Fibroblast of gingiva (primary cell): ENCODE results near the gene OSBPL1A.
A peak's percentile ranks its signal among the peaks of the same experiment; 100 is the strongest.

ENCODE experiments used
- DNase-seq: peaks from one replicate; pipeline ENCODE4 v3.0.0-alpha.2; 2011; ENCODE audit warnings: low read depth

OSBPL1A gene

DNA sequence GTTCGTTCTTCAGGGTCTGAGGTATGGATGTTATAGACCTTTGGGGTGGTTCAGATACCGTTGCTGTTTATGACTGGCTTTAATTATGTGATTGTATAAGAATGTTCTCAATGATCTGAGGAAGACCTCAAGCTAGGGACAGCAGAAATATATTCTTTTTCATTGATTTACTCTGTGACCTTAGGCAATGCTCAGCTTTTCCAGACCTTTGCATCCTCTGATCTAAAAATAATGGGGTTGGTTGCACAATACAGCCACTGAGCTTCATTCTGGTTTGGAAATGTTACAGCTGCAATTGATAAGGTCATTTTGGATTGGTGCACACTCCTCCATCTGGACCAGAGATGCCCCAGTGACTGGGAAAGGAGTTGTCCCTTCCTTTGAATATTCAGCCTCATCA, 276.0 kb downstream of the OSBPL1A start:
- DNase-seq, result peak; percentile 53

DNA sequence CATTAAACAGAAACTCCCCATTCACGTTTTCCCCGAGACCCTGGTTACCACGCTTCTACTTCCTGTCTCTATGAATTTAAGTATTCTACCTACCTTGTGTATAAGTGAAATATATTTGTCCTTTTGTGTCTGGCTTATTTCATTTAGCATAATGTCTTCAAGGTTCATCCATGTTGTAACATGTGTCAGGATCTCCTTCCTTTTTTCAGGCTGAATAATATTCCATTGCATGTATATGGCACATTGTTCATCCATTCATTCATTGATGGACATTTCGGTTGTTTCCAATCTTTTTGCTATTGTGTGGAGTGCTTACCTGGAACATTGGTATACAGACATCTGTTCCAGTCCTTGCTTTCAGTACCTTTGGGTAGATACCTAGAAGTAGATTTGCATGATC, 276.9 kb downstream of the OSBPL1A start:
- DNase-seq, result no peak

DNA sequence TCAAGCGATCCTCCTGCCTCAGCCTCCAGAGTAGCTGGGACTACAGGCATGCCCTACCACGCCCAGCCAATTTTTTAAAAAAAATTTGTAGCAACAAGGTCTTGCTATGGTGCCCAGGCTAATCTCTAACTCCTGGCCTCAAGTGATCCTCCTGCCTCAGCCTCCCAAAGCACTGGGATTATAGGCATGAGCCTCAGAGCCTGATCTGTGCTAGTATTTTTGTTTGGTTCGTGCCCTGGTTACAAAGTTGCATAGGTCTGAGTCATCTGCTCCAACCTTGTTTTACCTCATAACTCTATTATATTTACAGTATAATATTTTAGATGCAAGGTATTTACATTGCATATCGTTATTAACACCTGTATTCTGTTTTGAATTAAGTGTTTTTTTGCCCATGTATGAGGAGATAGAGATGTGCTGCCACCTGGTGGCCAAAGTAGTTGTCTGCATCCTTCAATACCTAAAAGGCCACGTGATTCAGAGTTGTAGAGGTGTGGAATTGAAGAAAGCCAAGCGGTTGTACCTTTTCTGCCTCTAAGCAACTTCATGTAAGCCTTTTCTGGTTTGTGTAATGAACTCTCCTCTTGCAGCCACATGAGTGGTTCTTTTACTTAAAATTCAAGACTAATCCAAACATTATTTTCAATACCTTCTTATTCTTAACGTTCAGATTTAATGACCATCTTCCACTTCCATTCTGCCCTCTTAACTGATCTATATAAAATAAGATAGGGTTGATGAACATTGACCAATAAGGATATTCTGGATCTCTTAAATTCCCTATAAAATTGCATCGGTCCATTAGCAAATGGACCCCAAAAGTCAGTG, 278.7 kb downstream of the OSBPL1A start:
- peak; percentile 53 for DNase-seq

DNA sequence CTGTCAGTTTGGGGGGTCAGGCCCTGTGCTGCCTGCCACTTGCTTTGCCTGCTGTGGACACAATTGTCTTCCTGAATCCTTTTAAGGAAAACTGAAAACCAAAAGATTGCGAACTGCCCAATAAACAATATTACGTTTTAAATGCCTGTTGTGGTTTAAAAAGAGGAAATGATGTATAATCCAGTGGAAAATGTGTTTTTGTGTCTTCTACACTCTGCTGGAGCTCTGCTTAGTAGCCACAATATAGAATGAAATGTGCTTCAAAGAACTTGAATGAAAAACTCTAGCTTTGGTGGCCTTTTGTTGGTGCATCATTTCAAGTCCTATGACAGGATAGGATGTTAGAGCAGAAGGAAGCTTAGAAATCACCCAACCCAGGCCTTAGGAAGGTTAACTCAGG, 282.0 kb downstream of the OSBPL1A start:
- no peak for DNase-seq

DNA sequence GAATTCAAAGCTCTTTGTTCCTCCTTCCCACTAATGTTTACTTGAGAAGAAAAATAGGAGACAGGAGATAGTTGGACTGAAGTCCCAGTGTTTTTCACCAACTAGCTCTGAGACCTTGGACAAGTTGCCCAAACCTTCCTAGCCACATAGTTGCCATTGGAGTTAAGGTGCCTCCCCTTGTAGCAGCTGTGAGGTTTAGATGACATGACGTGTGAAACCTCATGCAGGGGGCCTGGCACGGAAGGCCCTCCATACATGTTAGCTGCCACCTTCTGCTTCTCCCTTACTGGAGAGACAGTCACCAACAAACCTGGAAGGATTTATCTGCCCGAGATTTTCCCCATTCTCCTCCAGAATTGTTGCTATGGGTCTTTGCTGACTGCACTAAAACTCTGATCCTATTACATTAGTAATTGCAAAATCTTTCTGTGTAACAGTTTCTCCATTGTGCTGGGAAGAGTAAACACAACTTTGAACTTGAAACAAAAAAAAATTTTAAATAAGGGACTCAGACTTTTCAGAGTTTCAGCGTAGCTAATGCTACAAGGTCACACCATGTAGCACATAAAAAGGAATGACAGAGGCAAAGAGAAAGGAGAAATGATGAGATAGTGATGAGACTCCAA, 282.6 kb downstream of the OSBPL1A start:
- peak; percentile 36 for DNase-seq

DNA sequence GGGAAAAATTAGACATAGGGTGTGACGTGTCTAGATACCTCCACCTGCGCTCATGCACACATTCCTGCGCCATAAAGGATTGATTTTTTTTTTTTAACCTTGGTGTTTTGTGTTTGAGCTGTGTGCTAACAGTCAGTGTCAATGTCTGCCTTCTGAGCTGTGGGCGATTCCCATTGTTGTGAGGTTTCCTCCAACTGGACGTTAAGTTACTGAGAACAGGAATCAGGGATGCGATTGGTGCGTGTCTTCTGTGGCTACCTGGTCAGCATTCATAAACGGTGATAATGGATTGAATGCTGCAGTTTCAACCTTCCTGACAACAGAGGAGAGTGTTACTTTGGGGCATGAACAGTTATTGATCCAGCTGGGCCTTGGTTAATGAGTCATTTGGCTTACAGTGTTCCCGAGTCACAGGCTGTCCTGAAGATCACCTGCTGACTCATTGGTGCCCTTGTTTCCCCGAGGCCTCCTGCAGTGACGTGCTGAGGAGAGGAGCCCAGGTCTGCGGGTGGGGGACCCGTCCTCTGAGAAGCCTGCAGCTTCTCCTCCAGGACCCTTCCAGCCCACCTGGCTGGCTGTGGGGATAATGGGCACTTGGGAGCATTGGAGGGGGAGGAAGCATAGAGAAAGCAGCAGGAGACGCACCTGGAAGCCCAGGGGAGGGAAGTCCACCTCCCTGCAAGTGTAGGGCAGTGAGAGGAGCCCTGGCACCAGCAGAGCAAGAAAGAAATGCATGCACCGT, 284.6 kb downstream of the OSBPL1A start:
- no peak for DNase-seq

DNA sequence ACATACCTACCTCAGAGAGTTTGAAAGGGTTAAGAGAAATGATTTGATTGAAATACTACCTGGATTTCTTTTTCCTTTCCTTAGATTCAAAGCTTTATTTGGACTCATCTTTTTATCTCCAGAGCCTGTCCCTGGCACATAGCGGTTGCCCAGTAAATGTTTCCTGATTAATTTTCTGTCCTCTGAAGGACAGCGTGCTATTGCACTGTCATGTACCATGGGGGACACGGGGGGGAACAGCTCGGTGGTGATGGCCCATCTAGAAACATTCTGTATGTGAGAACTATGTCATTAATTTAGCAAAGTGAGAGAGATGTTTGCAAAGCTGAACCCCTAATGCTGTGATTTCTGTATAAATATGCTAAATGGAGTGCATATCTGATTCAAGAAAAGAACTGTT, 285.2 kb downstream of the OSBPL1A start:
- DNase-seq, result no peak
